Vagina (tissue), 2 donors: ENCODE measurements around the gene PLSCR3. TPM values are rescaled to one million over a fixed set of nuclear protein-coding genes. Genes with fewer than 3 reads are reported as not detected.

Experiments used
- DNase-seq, 2 donors: peaks; one replicate each; pipeline ENCODE4 v3.0.0-alpha.2; 2017; ENCODE audit errors: extremely low spot score in 2 of 2
- H3K27ac ChIP-seq: fragments of 200-600 bp; sonication (generic); one replicate; pipeline ENCODE4 v1.5.1; 2019
- H3K27me3 ChIP-seq: fragments of 200-600 bp; sonication (generic); one replicate; pipeline ENCODE4 v1.5.1; 2019
- H3K36me3 ChIP-seq, 2 donors: fragments of 200-600 bp; sonication (generic); one replicate each; pipeline ENCODE4 v1.5.1; 2017 to 2019
- H3K4me1 ChIP-seq: fragments of 200-600 bp; sonication (generic); one replicate; pipeline ENCODE4 v1.5.1; 2019
- H3K4me3 ChIP-seq, 2 donors: fragments of 200-600 bp; sonication (generic); 1 replicate in 1 of 2; 2 replicates in 1 of 2; pipeline ENCODE4 v1.5.1; 2016 to 2019
- H3K9me3 ChIP-seq: fragments of 200-600 bp; sonication (generic); one replicate; pipeline ENCODE4 v1.5.1; 2019
- CTCF ChIP-seq, 3 experiments: fragments of 450-650 bp in 2 of 3; fragments of 200-600 bp in 1 of 3; sonication (generic) in 1 of 3; IDR thresholded peaks; one replicate each; pipeline ENCODE4 v1.5.1; 2017 to 2019; ENCODE audit warnings: antibody characterized with exemption in 3 of 3, mild to moderate bottlenecking in 2 of 3, moderate library complexity in 2 of 3
- POLR2A ChIP-seq, 2 donors: fragments of 450-650 bp; IDR thresholded peaks; one replicate each; pipeline ENCODE4 v1.6.1; 2017; ENCODE audit warnings: antibody characterized with exemption in 2 of 2, mild to moderate bottlenecking in 2 of 2, moderate library complexity in 2 of 2
- POLR2AphosphoS5 ChIP-seq, 2 donors: sonication (generic); formaldehyde crosslinking; IDR thresholded peaks; one replicate each; pipeline ENCODE4 v1.9.0; 2017; ENCODE audit warnings: antibody characterized with exemption in 2 of 2, mild to moderate bottlenecking in 2 of 2, low read depth in 1 of 2; ENCODE audit not compliant: insufficient read depth in 1 of 2
- intact Hi-C: fragments of 100-400 bp; cut with DNase I; formaldehyde crosslinking; loops from one replicate; pipeline ENCODE4 v1.15.1; 2023
- total RNA-seq: library from RNA; depleted of rRNA; stranded (reverse); fragments of >200 nt; gene quantifications from one replicate; pipeline ENCODE4 v1.2.3, GENCODE V29; 2016

Gene PLSCR3
- total RNA-seq, 1 donor from 2014 or later: 37.1 TPM

GRCh38 chr17:7415784-7416183, 21.5 kb upstream of the PLSCR3 start:
- peaks cover 10% of the 10 kb centered on the region for H3K4me1 ChIP-seq
- DNase-seq: no peak
- intact Hi-C loops: no loop called here
- H3K27me3 ChIP-seq: no peaks in the 10 kb centered on the region
- TF ChIP-seq POLR2A (IDR thresholded peaks at IDR 0.05): no peak
- no peak for TF ChIP-seq CTCF (IDR thresholded peaks at IDR 0.05)
- no peak for TF ChIP-seq POLR2AphosphoS5 (IDR thresholded peaks at IDR 0.05; ENCODE audit: insufficient read depth in 1 of 2, low read depth in 1 of 2)
- no peak overlapping the region for H3K27ac ChIP-seq
- peaks cover 0 to 10% of the 10 kb centered on the region in 2 donors for H3K36me3 ChIP-seq
- no peaks in the 10 kb centered on the region for H3K9me3 ChIP-seq
- no peak overlapping the region for H3K4me3 ChIP-seq

- peaks cover 0 to 14% of the 10 kb centered on the region in 2 donors for H3K36me3 ChIP-seq
- intact Hi-C loops: no loop called here
- H3K4me1 ChIP-seq: peaks cover 10% of the 10 kb centered on the region
- no peak overlapping the region for H3K27ac ChIP-seq
- no peaks in the 10 kb centered on the region for H3K9me3 ChIP-seq
- H3K27me3 ChIP-seq: no peaks in the 10 kb centered on the region
- DNase-seq: no peak
- TF ChIP-seq POLR2AphosphoS5 (IDR thresholded peaks at IDR 0.05; ENCODE audit: insufficient read depth in 1 of 2, low read depth in 1 of 2) (no peak), CTCF (IDR thresholded peaks at IDR 0.05) (no peak), POLR2A (IDR thresholded peaks at IDR 0.05) (no peak)
- H3K4me3 ChIP-seq: no peak overlapping the region
These were observed 20.5 kb upstream of the PLSCR3 start for GRCh38 chr17:7414837-7415236.

GRCh38 chr17:7413346-7413985, 19.1 kb upstream of the PLSCR3 start:
- no peaks in the 10 kb centered on the region for H3K27me3 ChIP-seq
- H3K4me1 ChIP-seq: peaks cover 10% of the 10 kb centered on the region
- no peak overlapping the region for H3K4me3 ChIP-seq
- TF ChIP-seq POLR2AphosphoS5 (IDR thresholded peaks at IDR 0.05; ENCODE audit: insufficient read depth in 1 of 2, low read depth in 1 of 2): peak in 1 of 2 donors; percentile 31
- no peak for TF ChIP-seq CTCF (IDR thresholded peaks at IDR 0.05)
- TF ChIP-seq POLR2A (IDR thresholded peaks at IDR 0.05): no peak
- intact Hi-C loops: no loop called here
- DNase-seq: no peak
- H3K36me3 ChIP-seq: peaks cover 0 to 25% of the 10 kb centered on the region in 2 donors
- H3K27ac ChIP-seq: peak overlapping the region; percentile 36
- no peaks in the 10 kb centered on the region for H3K9me3 ChIP-seq

GRCh38 chr17:7411427-7411750, 17.1 kb upstream of the PLSCR3 start:
- intact Hi-C loops: no loop called here
- TF ChIP-seq CTCF (IDR thresholded peaks at IDR 0.05): no peak
- TF ChIP-seq POLR2A (IDR thresholded peaks at IDR 0.05): no peak
- no peak for TF ChIP-seq POLR2AphosphoS5 (IDR thresholded peaks at IDR 0.05; ENCODE audit: insufficient read depth in 1 of 2, low read depth in 1 of 2)
- Histone ChIP-seq H3K4me1 (peaks cover 17% of the 10 kb centered on the region), H3K27ac (no peak overlapping the region), H3K9me3 (no peaks in the 10 kb centered on the region), H3K36me3 (peaks cover 0 to 21% of the 10 kb centered on the region in 2 donors), H3K4me3 (no peak overlapping the region), H3K27me3 (no peaks in the 10 kb centered on the region)
- no peak for DNase-seq

- Histone ChIP-seq H3K4me1 (peaks cover 23% of the 10 kb centered on the region), H3K27ac (no peak overlapping the region), H3K27me3 (no peaks in the 10 kb centered on the region), H3K36me3 (peaks cover 0 to 21% of the 10 kb centered on the region in 2 donors), H3K4me3 (no peak overlapping the region), H3K9me3 (no peaks in the 10 kb centered on the region)
- TF ChIP-seq CTCF (IDR thresholded peaks at IDR 0.05) (no peak), POLR2A (IDR thresholded peaks at IDR 0.05) (no peak), POLR2AphosphoS5 (IDR thresholded peaks at IDR 0.05; ENCODE audit: insufficient read depth in 1 of 2, low read depth in 1 of 2) (no peak)
- intact Hi-C loops: no loop called here
- DNase-seq: no peak
These were observed 16.5 kb upstream of the PLSCR3 start for GRCh38 chr17:7410634-7411426.
